Measurements from ENCODE around the gene FAS.
A peak's percentile ranks its signal among the peaks of the same experiment; 100 is the strongest.

FAS gene

DNA sequence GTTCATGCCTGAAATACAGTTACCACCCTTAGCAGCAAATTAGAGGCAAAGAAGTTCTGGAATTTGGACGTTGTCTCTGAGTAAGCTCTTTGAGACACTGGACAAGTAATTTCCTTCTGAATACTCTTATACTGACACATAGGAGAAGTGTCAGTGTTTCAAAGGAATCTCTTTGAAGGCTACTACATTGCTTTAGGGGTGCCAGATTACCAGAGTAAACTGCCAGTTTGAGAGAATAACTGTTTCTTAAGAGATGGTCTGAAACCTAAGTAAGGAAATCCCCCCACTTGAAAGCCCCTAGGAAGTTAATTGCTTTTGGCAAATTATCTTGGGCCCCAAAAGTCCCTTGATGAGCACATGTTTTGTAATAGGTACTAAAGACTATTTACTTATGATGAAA lies 3.4 kb downstream of the FAS start:
- TF ChIP-seq, protein P1, sequence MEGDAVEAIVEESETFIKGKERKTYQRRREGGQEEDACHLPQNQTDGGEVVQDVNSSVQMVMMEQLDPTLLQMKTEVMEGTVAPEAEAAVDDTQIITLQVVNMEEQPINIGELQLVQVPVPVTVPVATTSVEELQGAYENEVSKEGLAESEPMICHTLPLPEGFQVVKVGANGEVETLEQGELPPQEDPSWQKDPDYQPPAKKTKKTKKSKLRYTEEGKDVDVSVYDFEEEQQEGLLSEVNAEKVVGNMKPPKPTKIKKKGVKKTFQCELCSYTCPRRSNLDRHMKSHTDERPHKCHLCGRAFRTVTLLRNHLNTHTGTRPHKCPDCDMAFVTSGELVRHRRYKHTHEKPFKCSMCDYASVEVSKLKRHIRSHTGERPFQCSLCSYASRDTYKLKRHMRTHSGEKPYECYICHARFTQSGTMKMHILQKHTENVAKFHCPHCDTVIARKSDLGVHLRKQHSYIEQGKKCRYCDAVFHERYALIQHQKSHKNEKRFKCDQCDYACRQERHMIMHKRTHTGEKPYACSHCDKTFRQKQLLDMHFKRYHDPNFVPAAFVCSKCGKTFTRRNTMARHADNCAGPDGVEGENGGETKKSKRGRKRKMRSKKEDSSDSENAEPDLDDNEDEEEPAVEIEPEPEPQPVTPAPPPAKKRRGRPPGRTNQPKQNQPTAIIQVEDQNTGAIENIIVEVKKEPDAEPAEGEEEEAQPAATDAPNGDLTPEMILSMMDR (IDR thresholded peaks at IDR 0.05; ENCODE audit: borderline replicate concordance, control extremely low read depth, extremely low read depth, insufficient read depth, missing control alignments) = no peak
- in situ Hi-C loops (cut with MboI; ENCODE audit: low sequenced_read_pairs, unreplicated experiment) = no loop called here
- peak; percentile 24 for DNase-seq (ENCODE audit: low spot score)

DNA sequence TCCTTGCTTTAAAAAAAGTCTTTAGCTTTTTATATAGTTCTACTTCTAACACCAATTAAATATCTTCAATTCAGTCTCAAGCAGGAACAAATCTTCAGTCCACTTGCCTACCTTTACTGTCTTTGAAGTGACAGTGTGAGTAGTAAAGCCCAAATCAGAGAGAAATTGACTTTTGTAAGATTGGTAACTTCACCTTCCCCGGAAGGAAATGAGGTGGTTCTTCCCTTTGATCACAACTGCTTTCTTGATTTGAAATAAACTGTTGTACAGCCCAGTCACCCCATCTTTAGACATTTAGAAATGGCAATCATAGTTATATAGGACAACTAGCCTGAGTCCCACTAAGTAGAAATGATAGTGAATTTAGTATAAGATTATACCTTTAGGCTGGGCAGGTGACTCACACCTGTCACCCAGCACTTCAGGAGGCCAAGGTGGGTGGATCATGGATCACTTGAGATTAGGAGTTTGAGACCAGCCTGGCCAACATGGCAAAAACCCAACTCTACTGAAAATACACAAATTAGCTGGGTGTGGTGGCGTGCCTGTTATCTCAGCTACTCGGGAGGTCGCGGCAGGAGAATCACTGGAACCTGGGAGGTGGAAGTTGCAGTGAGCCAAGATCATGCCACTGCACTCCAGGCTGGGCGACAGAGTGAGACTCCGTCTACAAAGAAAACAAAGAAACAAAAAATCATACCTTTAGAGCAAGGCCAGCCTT lies 4.7 kb downstream of the FAS start:
- TF ChIP-seq, protein P1 (IDR thresholded peaks at IDR 0.05; ENCODE audit: borderline replicate concordance, control extremely low read depth, extremely low read depth, insufficient read depth, missing control alignments) = no peak
- DNase-seq (ENCODE audit: low spot score) = no peak
- in situ Hi-C loops (cut with MboI; ENCODE audit: low sequenced_read_pairs, unreplicated experiment) = no loop called here

DNA sequence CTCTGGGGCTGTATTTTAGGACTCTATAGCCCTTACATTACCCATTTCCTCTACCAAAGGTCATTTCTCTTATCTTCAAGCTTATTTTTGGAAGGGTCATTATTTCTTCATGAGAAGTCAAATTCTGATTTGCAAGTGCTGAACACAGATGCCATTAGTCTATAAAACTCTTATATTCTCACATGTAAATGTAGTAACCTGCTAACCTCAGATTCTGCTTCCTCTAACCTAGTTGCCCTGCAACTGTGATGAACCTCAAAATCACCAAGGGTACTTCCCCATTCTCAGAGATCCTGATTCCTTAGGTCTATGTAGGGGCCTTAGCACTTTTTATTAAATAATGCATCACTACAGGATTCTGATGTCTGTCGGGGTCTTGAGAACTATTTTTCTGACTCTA lies 6.3 kb downstream of the FAS start:
- TF ChIP-seq, protein P1 (IDR thresholded peaks at IDR 0.05; ENCODE audit: borderline replicate concordance, control extremely low read depth, extremely low read depth, insufficient read depth, missing control alignments) = no peak
- DNase-seq (ENCODE audit: low spot score) = no peak
- in situ Hi-C loops (cut with MboI; ENCODE audit: low sequenced_read_pairs, unreplicated experiment) = no loop called here

DNA sequence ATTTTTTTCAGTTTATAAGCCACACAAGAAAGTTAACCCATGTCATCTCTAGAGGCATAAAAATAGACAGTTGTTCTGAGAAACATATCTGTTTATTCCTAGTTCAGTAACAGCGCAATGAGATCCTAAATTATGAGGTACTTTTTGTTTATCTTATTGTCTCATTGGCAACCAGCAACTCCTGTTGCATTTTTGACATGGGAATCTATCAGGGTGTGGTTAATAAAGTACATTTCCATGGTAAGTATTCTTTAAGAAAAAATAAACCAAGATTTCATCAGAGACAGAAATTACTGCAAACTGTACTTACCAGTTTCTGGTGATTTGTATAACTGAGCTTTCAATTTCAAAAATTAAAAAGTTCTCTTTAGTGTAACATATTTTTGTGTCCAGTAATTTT lies 9.0 kb downstream of the FAS start:
- TF ChIP-seq, protein P1 (IDR thresholded peaks at IDR 0.05; ENCODE audit: borderline replicate concordance, control extremely low read depth, extremely low read depth, insufficient read depth, missing control alignments) = no peak
- no peak for DNase-seq (ENCODE audit: low spot score)
- in situ Hi-C loops (cut with MboI; ENCODE audit: low sequenced_read_pairs, unreplicated experiment) = no loop called here

DNA sequence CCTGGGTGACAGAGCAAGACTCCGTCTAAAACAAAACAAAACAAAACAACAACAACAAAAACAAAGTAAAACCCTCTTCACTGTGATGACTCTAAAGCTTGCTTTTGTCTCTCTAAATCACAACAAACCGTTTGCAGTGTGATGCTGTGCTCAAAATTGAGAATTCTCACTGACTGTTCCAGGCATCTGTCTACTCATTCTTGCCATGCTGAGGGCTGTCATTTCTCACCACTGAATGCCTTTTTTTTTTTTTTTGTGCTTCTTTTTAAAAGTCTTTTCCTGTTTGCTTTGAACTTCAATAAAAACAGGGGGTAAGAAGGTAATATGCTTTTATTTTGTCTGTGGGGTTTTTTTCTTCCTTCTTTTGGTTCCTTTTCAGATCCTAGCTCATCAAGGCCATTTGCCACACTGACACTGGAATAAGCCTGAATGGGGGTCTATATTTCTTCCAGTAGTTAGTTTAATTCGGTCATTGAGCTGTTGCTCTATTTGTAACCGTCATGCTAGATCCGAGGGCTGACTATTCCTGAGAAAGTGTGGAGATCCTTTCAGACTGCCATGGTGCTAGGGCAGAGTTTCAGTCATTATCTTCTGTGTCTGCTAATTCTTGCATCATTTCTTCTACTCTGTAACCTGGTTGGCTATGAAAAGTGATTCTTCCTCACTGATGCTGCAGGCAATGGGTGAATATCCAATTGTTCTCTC lies 10.6 kb downstream of the FAS start:
- TF ChIP-seq, protein P1 (IDR thresholded peaks at IDR 0.05; ENCODE audit: borderline replicate concordance, control extremely low read depth, extremely low read depth, insufficient read depth, missing control alignments) = no peak
- in situ Hi-C loops (cut with MboI; ENCODE audit: low sequenced_read_pairs, unreplicated experiment) = no loop called here
- no peak for DNase-seq (ENCODE audit: low spot score)

DNA sequence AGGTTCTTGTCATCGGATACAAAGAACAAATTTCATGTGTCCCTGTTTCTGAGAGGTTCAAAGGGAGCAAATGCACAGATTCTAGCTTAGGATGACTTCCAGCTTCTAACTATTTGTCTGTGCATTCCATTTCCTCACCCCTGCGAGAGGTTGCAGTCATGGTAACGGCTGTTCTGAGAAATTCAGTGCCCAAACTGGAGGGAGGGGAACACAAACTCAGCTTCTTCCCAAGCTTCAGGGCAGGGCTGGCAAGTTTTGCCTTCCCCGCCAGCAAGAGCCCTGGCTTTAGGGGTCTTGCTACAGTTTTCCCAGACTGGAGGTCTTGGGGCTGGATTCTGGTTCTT lies 11.1 kb downstream of the FAS start:
- TF ChIP-seq, protein P1 (IDR thresholded peaks at IDR 0.05; ENCODE audit: borderline replicate concordance, control extremely low read depth, extremely low read depth, insufficient read depth, missing control alignments) = no peak
- in situ Hi-C loops (cut with MboI; ENCODE audit: low sequenced_read_pairs, unreplicated experiment) = no loop called here
- no peak for DNase-seq (ENCODE audit: low spot score)
